ENCODE data around the gene LIPK. TPM values are rescaled to one million over a fixed set of nuclear protein-coding genes. Genes with fewer than 3 reads are reported as not detected.

The LIPK gene, protein sequence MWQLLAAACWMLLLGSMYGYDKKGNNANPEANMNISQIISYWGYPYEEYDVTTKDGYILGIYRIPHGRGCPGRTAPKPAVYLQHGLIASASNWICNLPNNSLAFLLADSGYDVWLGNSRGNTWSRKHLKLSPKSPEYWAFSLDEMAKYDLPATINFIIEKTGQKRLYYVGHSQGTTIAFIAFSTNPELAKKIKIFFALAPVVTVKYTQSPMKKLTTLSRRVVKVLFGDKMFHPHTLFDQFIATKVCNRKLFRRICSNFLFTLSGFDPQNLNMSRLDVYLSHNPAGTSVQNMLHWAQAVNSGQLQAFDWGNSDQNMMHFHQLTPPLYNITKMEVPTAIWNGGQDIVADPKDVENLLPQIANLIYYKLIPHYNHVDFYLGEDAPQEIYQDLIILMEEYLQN
- not detected for total RNA-seq
- not detected for polyA plus RNA-seq

DNA sequence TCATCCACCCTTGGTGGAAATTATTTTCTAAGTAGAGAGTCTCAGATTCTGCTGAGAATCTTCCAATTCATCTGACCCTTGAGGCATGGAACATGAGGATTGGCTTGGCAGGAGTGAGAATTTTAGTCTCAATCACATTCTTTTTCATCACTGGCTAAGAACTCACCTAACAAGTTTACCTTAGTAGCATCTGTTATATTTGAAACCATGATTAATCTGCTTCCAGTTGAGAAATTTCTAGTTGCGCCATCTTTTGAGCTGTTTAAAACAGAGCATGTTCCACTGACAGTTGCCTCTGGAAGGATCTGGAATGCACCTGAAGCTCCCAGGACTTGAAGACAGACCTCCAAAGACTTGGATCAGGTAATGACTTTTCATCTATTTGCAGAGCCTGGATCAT lies at the start of gene LIPK:
LIPK (plus strand) TSS at position 292 of the 400 bp plus-strand sequence. CDS start 18,295 bp downstream, outside the sequence.
- no peak within 1 kb of the TSS for H3K4me3 ChIP-seq
- no peaks in the 10 kb centered on the region for H3K27me3 ChIP-seq
- no peaks in the 10 kb centered on the region for H3K4me1 ChIP-seq
- no peak for DNase-seq
- intact Hi-C loops (cut with DNase I) = no loop called here
- no peak for ATAC-seq
- no peak for FAIRE-seq
- no peak within 1 kb of the TSS for H3K27ac ChIP-seq
- WGBS, 2 donors = 89 to 95% methylated on average over 1 of the region's 1 CpG
- TF ChIP-seq, protein P1, sequence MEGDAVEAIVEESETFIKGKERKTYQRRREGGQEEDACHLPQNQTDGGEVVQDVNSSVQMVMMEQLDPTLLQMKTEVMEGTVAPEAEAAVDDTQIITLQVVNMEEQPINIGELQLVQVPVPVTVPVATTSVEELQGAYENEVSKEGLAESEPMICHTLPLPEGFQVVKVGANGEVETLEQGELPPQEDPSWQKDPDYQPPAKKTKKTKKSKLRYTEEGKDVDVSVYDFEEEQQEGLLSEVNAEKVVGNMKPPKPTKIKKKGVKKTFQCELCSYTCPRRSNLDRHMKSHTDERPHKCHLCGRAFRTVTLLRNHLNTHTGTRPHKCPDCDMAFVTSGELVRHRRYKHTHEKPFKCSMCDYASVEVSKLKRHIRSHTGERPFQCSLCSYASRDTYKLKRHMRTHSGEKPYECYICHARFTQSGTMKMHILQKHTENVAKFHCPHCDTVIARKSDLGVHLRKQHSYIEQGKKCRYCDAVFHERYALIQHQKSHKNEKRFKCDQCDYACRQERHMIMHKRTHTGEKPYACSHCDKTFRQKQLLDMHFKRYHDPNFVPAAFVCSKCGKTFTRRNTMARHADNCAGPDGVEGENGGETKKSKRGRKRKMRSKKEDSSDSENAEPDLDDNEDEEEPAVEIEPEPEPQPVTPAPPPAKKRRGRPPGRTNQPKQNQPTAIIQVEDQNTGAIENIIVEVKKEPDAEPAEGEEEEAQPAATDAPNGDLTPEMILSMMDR (IDR thresholded peaks at IDR 0.05) = no peak
- H3K9me3 ChIP-seq = no peaks in the 10 kb centered on the region
- H3K36me3 ChIP-seq = no peaks in the 10 kb centered on the region

DNA sequence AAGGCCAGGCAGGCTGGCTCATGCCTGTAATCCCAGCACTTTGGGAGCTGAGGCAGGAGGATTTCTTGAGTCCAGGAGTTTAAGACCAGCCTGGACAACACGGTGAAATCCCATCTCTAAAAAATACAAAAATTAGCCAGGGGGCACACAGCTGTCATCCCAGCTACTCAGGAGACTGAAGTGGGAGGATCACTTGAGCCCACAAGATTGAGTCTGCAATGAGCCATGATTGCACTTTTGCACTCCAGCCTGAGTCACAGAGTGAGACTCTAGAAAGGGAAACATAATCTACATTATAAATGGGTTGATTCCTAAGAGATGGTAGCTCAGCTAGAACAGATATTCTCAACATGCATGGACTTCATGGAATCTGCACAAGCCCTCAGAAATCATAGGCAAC lies 48.1 kb upstream of the LIPK start:
- Histone ChIP-seq H3K4me1 (no peaks in the 10 kb centered on the region), H3K27ac (no peak overlapping the region), H3K9me3 (no peaks in the 10 kb centered on the region), H3K36me3 (no peaks in the 10 kb centered on the region), H3K27me3 (no peaks in the 10 kb centered on the region), H3K4me3 (no peak overlapping the region)
- ATAC-seq (no peak), FAIRE-seq (no peak), DNase-seq (no peak)
- TF ChIP-seq, protein P1 (IDR thresholded peaks at IDR 0.05) = no peak
- intact Hi-C loops (cut with DNase I) = no loop called here
- WGBS, 2 donors = 77 to 94% methylated on average over 1 of the region's 1 CpG

DNA sequence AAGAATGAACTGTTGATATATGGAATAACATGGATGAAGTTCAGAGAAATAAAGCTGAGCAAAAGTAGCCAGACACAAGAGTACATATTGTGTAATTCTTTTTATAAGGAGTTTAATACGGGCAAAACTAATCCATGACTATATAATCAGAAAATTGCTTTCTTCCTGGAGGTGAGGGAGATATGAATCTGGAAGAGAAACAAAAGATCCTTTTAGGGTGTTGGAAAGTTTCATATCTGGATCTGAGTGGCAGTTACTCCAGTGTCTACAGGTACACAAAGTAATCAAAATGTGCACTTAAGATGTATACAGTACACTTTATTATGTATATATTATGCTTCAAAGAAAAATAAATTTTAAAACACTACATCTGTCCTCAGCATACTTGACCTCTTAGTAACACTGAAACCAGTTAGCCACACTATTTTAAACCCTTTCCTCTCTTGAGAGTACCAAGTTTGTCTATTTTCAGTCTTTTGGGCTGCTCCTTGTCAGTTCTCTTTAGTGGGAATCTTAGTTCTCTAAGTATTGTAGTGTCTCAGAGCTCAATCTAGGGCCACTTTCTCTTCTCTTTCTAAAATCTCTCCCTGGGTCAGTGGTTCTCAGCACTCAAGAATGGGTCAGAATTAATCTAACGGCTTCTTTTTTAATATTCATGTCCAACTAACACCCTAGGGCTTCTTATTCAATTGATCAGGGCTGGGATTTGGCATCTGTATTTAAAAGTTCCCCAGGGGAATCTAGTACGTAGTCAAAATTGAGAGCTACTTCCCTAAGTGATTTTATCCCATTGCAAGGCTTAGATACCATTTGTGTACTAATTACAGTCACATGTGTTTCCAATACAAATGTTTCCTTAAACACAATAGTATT lies 46.1 kb upstream of the LIPK start:
- ATAC-seq (no peak), DNase-seq (no peak), FAIRE-seq (no peak)
- no peaks in the 10 kb centered on the region for H3K4me1 ChIP-seq
- intact Hi-C loops (cut with DNase I) = no loop called here
- no peaks in the 10 kb centered on the region for H3K9me3 ChIP-seq
- no peaks in the 10 kb centered on the region for H3K27me3 ChIP-seq
- TF ChIP-seq, protein P1 (IDR thresholded peaks at IDR 0.05) = no peak
- no peak overlapping the region for H3K4me3 ChIP-seq
- H3K36me3 ChIP-seq = no peaks in the 10 kb centered on the region
- 63 to 69% methylated on average over 3 of the region's 3 CpGs for WGBS, 2 donors
- H3K27ac ChIP-seq = no peak overlapping the region

DNA sequence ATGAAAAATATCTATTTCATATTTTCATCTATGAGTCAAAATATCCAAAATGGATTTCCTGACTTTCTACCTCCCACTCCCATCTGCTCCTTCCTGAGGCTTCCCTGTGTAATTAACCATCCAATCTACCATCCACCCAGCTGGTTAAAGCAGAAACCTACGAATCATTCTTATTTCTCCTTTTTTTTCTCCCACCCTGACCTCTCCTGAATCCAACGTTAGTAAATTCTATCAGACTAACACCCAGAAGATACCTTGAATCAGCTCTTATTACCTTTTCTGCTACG lies 45.5 kb upstream of the LIPK start:
- no peaks in the 10 kb centered on the region for H3K36me3 ChIP-seq
- H3K9me3 ChIP-seq = no peaks in the 10 kb centered on the region
- H3K4me3 ChIP-seq = no peak overlapping the region
- TF ChIP-seq, protein P1 (IDR thresholded peaks at IDR 0.05) = no peak
- intact Hi-C loops (cut with DNase I) = no loop called here
- no peak for DNase-seq
- H3K4me1 ChIP-seq = no peaks in the 10 kb centered on the region
- no peak for FAIRE-seq
- H3K27ac ChIP-seq = no peak overlapping the region
- H3K27me3 ChIP-seq = no peaks in the 10 kb centered on the region
- 32 to 42% methylated on average over 3 of the region's 3 CpGs for WGBS, 2 donors
- no peak for ATAC-seq

DNA sequence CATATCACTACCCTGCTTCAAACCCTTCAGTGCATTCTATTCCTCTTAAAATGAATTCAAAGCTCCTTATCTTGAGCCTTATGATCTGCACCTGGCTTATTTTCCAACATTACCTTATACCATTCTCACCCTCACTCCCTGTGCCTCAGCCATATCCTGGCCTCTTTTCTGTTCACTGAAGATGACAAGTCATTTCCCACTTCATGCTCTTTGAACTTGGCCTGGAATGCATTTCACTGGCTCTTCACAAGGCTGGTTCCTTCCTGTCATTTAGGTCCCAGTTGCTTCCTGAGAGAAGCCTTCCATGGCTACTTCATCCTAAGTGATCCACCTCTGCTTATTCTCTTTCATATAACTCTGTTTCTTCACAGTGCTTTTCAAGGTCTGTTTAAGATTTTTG lies 45.0 kb upstream of the LIPK start:
- intact Hi-C loops (cut with DNase I) = no loop called here
- no peak for ATAC-seq
- Histone ChIP-seq H3K27ac (no peak overlapping the region), H3K4me1 (no peaks in the 10 kb centered on the region), H3K4me3 (no peak overlapping the region), H3K36me3 (no peaks in the 10 kb centered on the region), H3K27me3 (no peaks in the 10 kb centered on the region), H3K9me3 (no peaks in the 10 kb centered on the region)
- no peak for DNase-seq
- TF ChIP-seq, protein P1 (IDR thresholded peaks at IDR 0.05) = no peak
- no peak for FAIRE-seq

All from pancreas (tissue), 10 donors.